Osteoblast (primary cell): Measurements from ENCODE around the gene SRSF3. TPM values are rescaled to one million over a fixed set of nuclear protein-coding genes. Genes with fewer than 3 reads are reported as not detected.
A peak's percentile ranks its signal among the peaks of the same experiment; 100 is the strongest.
"Not testable (repeated sequence)": the region's sequence is repeated elsewhere in the genome, so short reads cannot be mapped to it uniquely, and the experiment has no call there.

ENCODE experiments used
- DNase-seq: peaks from one replicate; pipeline ENCODE4 v3.0.0; 2011; ENCODE audit warnings: low spot score, mixed read lengths; ENCODE audit not compliant: insufficient read length; ENCODE audit errors: missing footprints
- H2AFZ ChIP-seq: 2 replicates; pipeline ENCODE4 v1.6.0; 2011; ENCODE audit warnings: mild to moderate bottlenecking, low read length
- H3K27ac ChIP-seq: 2 replicates; pipeline ENCODE4 v1.5.1; 2011; ENCODE audit warnings: mild to moderate bottlenecking, low read depth, low read length, moderate library complexity
- H3K27me3 ChIP-seq: 2 replicates; pipeline ENCODE4 v1.6.0; 2012; ENCODE audit warnings: mild to moderate bottlenecking, control low read depth, inconsistent platforms, low read length, moderate library complexity; ENCODE audit not compliant: insufficient read depth
- H3K36me3 ChIP-seq: 2 replicates; pipeline ENCODE4 v1.5.1; 2011; ENCODE audit warnings: mild to moderate bottlenecking, low read length, control low read depth, moderate library complexity; ENCODE audit not compliant: insufficient read depth
- H3K4me1 ChIP-seq: 2 replicates; pipeline ENCODE4 v1.5.1; 2011; ENCODE audit warnings: mild to moderate bottlenecking, low read length, control low read depth, moderate library complexity; ENCODE audit not compliant: insufficient read depth
- H3K4me2 ChIP-seq: 2 replicates; pipeline ENCODE4 v1.6.0; 2011; ENCODE audit warnings: mild to moderate bottlenecking, low read length; ENCODE audit not compliant: insufficient read depth
- H3K4me3 ChIP-seq: fragments of 200-600 bp; sonication (generic); 3 replicates; pipeline ENCODE4 v1.5.1; 2012; ENCODE audit warnings: mild to moderate bottlenecking, low read length, inconsistent platforms; ENCODE audit not compliant: insufficient read depth
- H3K79me2 ChIP-seq: 2 replicates; pipeline ENCODE4 v1.6.0; 2012; ENCODE audit warnings: mild to moderate bottlenecking, low read length, control low read depth, inconsistent platforms; ENCODE audit not compliant: insufficient read depth
- H3K9me3 ChIP-seq: 2 replicates; pipeline ENCODE4 v1.5.1; 2011; ENCODE audit warnings: low read depth, low read length, control low read depth
- H4K20me1 ChIP-seq: 2 replicates; pipeline ENCODE4 v1.6.0; 2012; ENCODE audit warnings: mild to moderate bottlenecking, low read length, control low read depth; ENCODE audit not compliant: insufficient read depth
- total RNA-seq: library from RNA; depleted of rRNA; stranded (reverse); fragments of >200 nt; gene quantifications from 2 replicates; pipeline ENCODE4 v1.2.3, GENCODE V29; 2012
- TF ChIP-seq, protein P1 (sequence below): IDR thresholded peaks from 2 replicates; pipeline ENCODE4 v1.5.1; 2011; ENCODE audit warnings: mild to moderate bottlenecking, low read depth, low read length, moderate library complexity; ENCODE audit errors: extremely low read depth

The SRSF3 gene
- total RNA-seq, 1 donor: 289 TPM

DNA sequence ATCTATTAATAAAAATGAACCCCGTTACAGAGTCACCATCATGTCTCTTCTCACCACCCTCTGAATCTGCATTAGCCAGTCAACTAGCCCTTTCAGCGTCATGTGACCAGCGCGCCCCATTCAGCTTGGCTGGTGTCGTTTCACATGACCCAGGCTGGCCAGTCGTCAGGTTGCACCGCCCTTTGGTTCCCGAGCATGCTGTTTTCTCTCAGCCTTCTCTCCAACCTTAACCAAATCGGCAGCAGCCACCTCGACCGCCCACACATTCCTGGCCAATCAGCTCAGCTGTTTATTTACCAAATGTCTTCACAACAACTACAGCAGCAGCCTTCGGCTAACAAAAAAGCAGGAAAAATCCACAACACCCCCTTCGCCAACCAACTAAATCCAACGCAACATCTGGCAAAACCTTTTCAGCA, 5.6 kb downstream of the SRSF3 start:
- Histone ChIP-seq H3K9me3 (no peaks in the 10 kb centered on the region), H3K79me2 (peaks cover 100% of the 10 kb centered on the region), H3K4me1 (peaks cover 65% of the 10 kb centered on the region), H3K36me3 (peaks cover 87% of the 10 kb centered on the region), H3K4me2 (peak overlapping the region; percentile 94), H3K27me3 (no peaks in the 10 kb centered on the region), H4K20me1 (peaks cover 95% of the 10 kb centered on the region), H3K4me3 (peak overlapping the region; percentile 95), H2AFZ (no peak overlapping the region), H3K27ac (peak overlapping the region; percentile 27)
- DNase-seq: peak; percentile 21
- TF ChIP-seq, protein P1, sequence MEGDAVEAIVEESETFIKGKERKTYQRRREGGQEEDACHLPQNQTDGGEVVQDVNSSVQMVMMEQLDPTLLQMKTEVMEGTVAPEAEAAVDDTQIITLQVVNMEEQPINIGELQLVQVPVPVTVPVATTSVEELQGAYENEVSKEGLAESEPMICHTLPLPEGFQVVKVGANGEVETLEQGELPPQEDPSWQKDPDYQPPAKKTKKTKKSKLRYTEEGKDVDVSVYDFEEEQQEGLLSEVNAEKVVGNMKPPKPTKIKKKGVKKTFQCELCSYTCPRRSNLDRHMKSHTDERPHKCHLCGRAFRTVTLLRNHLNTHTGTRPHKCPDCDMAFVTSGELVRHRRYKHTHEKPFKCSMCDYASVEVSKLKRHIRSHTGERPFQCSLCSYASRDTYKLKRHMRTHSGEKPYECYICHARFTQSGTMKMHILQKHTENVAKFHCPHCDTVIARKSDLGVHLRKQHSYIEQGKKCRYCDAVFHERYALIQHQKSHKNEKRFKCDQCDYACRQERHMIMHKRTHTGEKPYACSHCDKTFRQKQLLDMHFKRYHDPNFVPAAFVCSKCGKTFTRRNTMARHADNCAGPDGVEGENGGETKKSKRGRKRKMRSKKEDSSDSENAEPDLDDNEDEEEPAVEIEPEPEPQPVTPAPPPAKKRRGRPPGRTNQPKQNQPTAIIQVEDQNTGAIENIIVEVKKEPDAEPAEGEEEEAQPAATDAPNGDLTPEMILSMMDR: no peak

DNA sequence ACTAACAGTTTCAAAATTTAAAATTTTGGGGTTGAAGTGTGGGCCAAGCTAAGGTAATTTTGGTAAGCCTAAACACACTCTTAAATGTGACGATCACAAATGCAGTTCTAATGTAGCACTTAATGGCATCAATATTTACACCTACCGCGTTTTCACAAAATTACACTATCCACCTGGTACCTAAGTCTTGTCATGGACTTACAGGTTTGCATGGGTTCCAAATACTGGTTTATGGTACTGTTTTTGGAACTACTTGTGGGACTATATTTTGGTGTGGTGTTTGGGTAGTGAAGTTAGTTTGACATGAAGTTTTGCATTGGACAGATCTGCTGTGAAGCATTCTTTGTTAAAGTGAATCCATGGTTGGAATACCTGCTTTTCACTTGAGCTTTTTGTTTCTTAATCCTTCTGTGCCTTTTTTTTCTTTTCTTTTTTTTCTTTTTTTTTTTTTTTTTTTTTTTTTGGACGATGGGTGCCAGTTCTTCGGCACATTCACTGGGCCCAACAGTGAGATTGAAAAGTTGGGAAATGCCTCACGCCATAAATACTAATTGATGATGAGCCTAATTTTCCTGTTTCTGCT, 6.5 kb downstream of the SRSF3 start:
- TF ChIP-seq, protein P1: no peak
- H3K4me1 ChIP-seq: peaks cover 74% of the 10 kb centered on the region
- H3K4me3 ChIP-seq: peak overlapping the region; percentile 31
- H3K36me3 ChIP-seq: peaks cover 96% of the 10 kb centered on the region
- no peaks in the 10 kb centered on the region for H3K27me3 ChIP-seq
- no peak overlapping the region for H2AFZ ChIP-seq
- peaks cover 97% of the 10 kb centered on the region for H3K79me2 ChIP-seq
- no peak for DNase-seq
- H3K9me3 ChIP-seq: no peaks in the 10 kb centered on the region
- H3K27ac ChIP-seq: peak overlapping the region; percentile 32
- H4K20me1 ChIP-seq: peaks cover 95% of the 10 kb centered on the region
- peak overlapping the region; percentile 94 for H3K4me2 ChIP-seq

DNA sequence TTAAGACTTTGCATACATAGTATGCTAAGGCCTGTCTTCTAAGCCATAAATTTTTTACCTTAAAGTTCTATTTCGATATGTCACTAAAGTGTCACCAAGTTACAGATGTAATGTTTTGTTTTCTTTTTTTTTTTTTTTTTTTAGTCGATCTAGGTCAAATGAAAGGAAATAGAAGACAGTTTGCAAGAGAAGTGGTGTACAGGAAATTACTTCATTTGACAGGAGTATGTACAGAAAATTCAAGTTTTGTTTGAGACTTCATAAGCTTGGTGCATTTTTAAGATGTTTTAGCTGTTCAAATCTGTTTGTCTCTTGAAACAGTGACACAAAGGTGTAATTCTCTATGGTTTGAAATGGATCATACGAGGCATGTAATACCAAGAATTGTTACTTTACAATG, 7.7 kb downstream of the SRSF3 start:
- Histone ChIP-seq H3K36me3 (peaks cover 98% of the 10 kb centered on the region), H3K4me1 (peaks cover 82% of the 10 kb centered on the region), H3K27ac (peak overlapping the region; percentile 32), H4K20me1 (peaks cover 94% of the 10 kb centered on the region), H3K79me2 (peaks cover 89% of the 10 kb centered on the region), H3K4me2 (peak overlapping the region; percentile 1)
- not testable (repeated sequence) for H3K9me3 ChIP-seq, DNase-seq, H2AFZ ChIP-seq, H3K4me3 ChIP-seq, H3K27me3 ChIP-seq

DNA sequence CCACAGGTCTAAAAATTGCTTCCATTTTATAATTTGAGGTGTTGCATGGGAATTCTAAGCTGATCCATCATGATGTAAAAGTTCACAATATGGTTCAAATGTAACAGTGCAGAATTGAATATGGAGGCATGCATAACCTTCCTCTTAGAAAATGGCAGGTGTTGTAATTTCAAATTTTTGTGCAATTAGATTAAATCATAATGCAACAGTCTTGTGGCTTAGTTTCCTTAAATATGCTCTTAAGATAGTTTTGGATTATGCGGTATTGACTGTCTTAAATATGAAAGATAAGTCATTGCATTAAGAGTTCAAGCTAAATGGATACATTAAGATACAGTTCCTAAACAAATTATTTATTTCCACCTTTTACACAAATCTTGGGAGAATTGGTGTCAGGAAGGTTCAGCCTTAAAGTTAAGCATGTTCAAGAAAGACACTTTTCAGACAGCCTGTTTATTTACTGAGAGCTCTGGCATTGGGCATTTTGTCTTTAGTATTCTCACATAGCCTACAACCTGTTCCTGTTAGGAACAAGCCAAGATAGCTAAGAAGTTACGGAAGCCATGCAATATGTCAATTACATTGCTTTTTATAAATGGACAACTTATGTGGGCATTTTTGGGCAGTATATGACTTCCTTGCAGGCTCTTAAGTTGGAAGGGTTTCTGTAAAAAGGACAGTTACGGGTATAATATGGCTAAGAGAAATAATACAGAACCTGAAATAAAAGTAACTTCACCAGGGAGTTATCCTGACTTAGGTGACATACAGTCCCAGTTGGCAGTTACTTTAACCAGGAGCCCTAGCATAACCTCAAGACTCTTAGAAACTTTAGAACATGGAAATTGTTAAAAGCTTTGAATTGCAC, 9.3 kb downstream of the SRSF3 start:
- H2AFZ ChIP-seq: no peak overlapping the region
- DNase-seq: no peak
- TF ChIP-seq, protein P1: no peak
- H3K27me3 ChIP-seq: no peaks in the 10 kb centered on the region
- H3K9me3 ChIP-seq: no peaks in the 10 kb centered on the region
- H4K20me1 ChIP-seq: peaks cover 93% of the 10 kb centered on the region
- peaks cover 79% of the 10 kb centered on the region for H3K79me2 ChIP-seq
- no peak overlapping the region for H3K4me3 ChIP-seq
- peaks cover 70% of the 10 kb centered on the region for H3K4me1 ChIP-seq
- peak overlapping the region; percentile 10 for H3K4me2 ChIP-seq
- no peak overlapping the region for H3K27ac ChIP-seq
- peaks cover 98% of the 10 kb centered on the region for H3K36me3 ChIP-seq
